Naive thymus-derived CD8-positive, alpha-beta T cell (primary cell): ENCODE data around the gene MSL3B. TPM values are rescaled to one million over a fixed set of nuclear protein-coding genes. Genes with fewer than 3 reads are reported as not detected.

Experiments
- ATAC-seq, 2 donors: fragments of 150-1000 bp; cut with Tn5 transposase in 1 of 2; sonication (Bioruptor Pico), chemical (Tn5 transposase) in 1 of 2; 1 replicate in 1 of 2; 2 replicates in 1 of 2; pipeline ENCODE4 v1.10.0; 2021; ENCODE audit warnings: mild to moderate bottlenecking in 2 of 2, moderate library complexity in 2 of 2
- POLR2A ChIA-PET: fragments of 350-600 bp; sonication (Branson Sonifier 250); formaldehyde crosslinking; loops from one replicate; lab custom pipeline; 2021; ENCODE audit warnings: antibody characterized with exemption; lab: Charles Lee
- DNase-seq, 10 donors: peaks; one replicate each; pipeline versions ENCODE4 v3.0.0 to v3.0.0-alpha.2; 2020 to 2022
- H3K27ac Mint-ChIP-seq, 10 donors: one replicate each; pipeline ENCODE4 v1.8.0; 2020 to 2022; ENCODE audit warnings: mild to moderate bottlenecking in 10 of 10, mixed read lengths in 10 of 10, moderate library complexity in 4 of 10, inconsistent platforms in 1 of 10
- H3K27me3 Mint-ChIP-seq, 5 donors: one replicate each; pipeline ENCODE4 v1.8.0; 2021 to 2022; ENCODE audit warnings: mixed read lengths in 5 of 5
- H3K36me3 Mint-ChIP-seq, 3 donors: one replicate each; pipeline ENCODE4 v1.8.0; 2020 to 2022; ENCODE audit warnings: mixed read lengths in 3 of 3, mild to moderate bottlenecking in 2 of 3, inconsistent platforms in 1 of 3
- H3K4me1 Mint-ChIP-seq, 4 donors: one replicate each; pipeline ENCODE4 v1.8.0; 2021 to 2022; ENCODE audit warnings: mixed read lengths in 4 of 4
- H3K4me3 Mint-ChIP-seq, 10 donors: one replicate each; pipeline ENCODE4 v1.8.0; 2020 to 2022; ENCODE audit warnings: mild to moderate bottlenecking in 10 of 10, mixed read lengths in 10 of 10, moderate library complexity in 6 of 10, inconsistent platforms in 1 of 10
- H3K9me3 Mint-ChIP-seq, 9 donors: one replicate each; pipeline ENCODE4 v1.8.0; 2020 to 2022; ENCODE audit warnings: mixed read lengths in 9 of 9, mild to moderate bottlenecking in 3 of 9, inconsistent platforms in 1 of 9, moderate library complexity in 1 of 9
- polyA plus RNA-seq, 3 donors: library from polyadenylated mRNA; unstranded; fragments of 300-500 nt; fragmentation: Illumina TruSeq; gene quantifications; one replicate each; pipeline ENCODE4 v1.2.3, GENCODE V29; 2021
- total RNA-seq, 8 experiments: library from RNA in 2 of 8; stranded (reverse) in 2 of 8; gene quantifications; one replicate each; pipeline ENCODE4 v1.2.3 and lab custom pipeline; 2021 to 2026

Gene MSL3B

DNA sequence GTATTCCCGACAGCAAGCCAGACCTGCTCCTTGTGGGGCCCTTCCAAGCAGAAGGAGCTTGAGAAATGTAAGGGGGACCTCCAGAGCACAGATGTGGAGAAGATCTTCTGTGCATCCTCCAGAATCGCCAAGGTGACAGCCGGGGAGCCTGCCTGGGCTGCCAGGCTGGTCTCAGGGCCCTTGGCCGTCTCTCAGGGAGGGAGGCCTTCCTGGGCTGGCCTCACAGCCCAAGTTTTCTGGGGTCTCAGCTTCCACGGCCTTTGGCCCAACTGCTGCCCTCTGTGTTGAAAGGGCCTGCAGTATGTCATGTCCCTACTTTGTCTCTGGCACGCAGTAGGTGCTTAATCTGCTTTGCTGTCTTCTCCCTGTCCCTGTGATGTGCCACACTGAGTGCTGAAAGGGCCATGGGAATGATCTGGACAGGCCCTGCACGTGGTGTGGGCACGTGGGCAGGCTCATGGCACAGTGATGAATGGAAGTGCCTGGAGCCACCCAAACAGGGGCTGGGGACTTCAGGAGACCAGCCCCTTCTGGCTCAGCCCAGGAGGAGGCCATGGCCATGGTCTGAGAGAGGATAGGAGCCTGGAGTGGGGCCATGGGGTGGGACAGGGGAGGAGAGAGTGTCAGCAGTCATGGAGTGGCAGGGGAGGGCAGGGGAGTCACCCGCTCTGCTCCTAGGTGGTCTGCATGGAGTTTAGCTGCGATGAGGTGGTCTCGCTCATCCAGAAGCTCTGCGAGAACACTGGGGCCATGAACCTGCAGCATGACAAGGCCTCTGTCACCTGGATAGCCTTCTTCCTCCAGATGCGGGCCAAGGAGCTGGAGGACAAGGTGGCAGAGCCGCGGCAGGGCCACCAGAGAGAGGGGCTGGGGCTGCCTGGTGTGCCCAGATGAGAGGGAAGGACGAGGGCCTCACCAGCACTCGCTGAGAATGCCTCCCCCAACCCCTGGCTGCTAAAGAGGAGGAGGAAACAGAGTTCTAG lies 49.3 kb downstream of the MSL3B start:
- no peaks in the 10 kb centered on the region for H3K36me3 Mint-ChIP-seq
- ATAC-seq: no peak
- POLR2A ChIA-PET: no interaction called here
- H3K27me3 Mint-ChIP-seq: peaks cover 0 to 18% (median 11%) of the 10 kb centered on the region in 5 donors
- H3K4me3 Mint-ChIP-seq: no peak overlapping the region
- peaks cover 0 to 7% (median 5%) of the 10 kb centered on the region in 4 donors for H3K4me1 Mint-ChIP-seq
- peak overlapping the region in 1 of 10 donors; percentile 18 for H3K27ac Mint-ChIP-seq
- H3K9me3 Mint-ChIP-seq: no peaks in the 10 kb centered on the region
- DNase-seq: no peak

DNA sequence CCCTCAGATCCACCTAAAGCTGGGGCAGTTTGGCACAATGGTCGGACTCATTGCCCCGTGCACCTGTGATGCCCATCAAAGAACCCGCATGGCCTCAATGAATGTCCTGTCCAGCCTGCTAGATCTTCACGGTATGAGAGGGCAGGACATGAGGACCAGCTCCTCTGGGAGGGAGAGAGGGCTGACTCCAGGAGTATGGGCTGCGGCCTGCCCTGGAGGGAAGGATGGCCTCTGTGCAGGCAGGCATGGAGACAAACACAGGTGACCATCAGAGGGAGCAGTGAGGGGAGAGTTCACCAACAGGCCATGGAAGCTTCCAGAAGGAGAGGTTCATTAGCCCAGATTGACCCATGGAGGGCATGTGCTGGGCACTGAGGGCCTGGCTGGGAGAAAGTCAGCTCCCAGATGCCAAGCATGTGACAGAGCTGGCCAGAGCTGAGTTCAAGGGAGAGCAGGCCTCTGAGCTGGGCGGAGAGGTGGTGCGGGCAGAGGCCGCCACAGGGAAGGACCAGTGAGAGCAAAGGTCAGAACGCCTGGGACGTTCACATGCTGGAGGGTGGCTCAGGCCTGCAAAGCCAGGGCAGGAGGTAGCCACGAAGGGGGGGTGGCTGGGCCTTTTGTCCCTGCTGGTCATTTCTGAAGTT lies 50.1 kb downstream of the MSL3B start:
- POLR2A ChIA-PET: no interaction called here
- Mint-ChIP-seq H3K4me1 (peaks cover 0 to 7% (median 5%) of the 10 kb centered on the region in 4 donors), H3K36me3 (no peaks in the 10 kb centered on the region), H3K27me3 (peaks cover 0 to 18% (median 11%) of the 10 kb centered on the region in 5 donors), H3K9me3 (no peaks in the 10 kb centered on the region), H3K4me3 (no peak overlapping the region), H3K27ac (no peak overlapping the region)
- no peak for ATAC-seq
- no peak for DNase-seq

DNA sequence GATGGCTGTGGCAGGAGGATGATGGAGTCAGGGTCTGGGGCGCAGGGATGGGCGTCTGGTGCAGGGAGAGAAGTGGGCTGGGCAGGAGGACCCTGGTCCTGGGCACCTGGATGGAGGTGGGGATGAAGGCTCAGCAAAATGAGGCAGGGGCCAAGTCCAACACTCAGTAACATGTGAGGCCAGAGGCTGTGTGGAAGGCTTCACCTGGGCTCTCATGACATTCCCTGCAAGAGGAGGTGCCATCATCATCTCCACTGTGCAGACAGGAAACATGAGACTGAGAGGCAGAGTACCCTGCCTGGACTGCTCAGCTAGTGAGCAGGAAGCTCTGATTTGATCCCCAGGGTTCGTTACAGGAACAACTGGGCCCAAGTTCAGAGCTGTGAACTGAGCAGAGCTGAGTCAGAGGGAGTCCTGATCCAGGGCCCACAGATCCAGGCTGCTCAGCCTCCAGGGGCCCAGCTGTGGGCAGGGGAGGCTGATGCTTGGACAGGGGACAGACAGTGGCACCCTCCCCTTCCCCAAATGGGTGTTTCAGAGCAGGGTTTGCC lies 50.8 kb downstream of the MSL3B start:
- H3K4me1 Mint-ChIP-seq: peaks cover 0 to 7% (median 5%) of the 10 kb centered on the region in 4 donors
- peaks cover 0 to 18% (median 11%) of the 10 kb centered on the region in 5 donors for H3K27me3 Mint-ChIP-seq
- H3K4me3 Mint-ChIP-seq: no peak overlapping the region
- H3K36me3 Mint-ChIP-seq: no peaks in the 10 kb centered on the region
- POLR2A ChIA-PET: no interaction called here
- DNase-seq: no peak
- ATAC-seq: no peak
- no peaks in the 10 kb centered on the region for H3K9me3 Mint-ChIP-seq
- no peak overlapping the region for H3K27ac Mint-ChIP-seq

DNA sequence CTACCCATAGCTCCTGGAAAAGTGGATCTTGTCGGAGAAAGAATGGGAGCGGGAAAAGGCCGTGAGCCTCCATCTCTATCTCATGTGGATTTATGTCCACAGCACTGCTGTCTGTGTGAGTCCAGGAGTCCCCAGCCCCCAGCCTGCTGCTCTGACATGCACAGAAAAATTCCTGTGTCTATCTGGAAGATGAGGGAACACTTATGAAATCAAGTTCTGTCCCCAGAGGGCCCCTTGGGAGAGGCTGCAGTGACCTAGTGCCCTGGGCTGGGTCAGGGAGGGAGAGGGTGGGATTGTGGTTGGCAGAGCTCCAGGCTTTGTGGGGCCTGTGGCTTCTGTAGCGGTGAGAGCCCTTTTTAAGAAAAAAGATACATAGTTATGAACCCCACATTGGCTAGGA lies 51.4 kb downstream of the MSL3B start:
- POLR2A ChIA-PET: no interaction called here
- Mint-ChIP-seq H3K27ac (no peak overlapping the region), H3K4me3 (no peak overlapping the region), H3K9me3 (no peaks in the 10 kb centered on the region), H3K36me3 (no peaks in the 10 kb centered on the region), H3K27me3 (peaks cover 0 to 18% (median 11%) of the 10 kb centered on the region in 5 donors), H3K4me1 (peaks cover 0 to 7% (median 5%) of the 10 kb centered on the region in 4 donors)
- ATAC-seq (no peak), DNase-seq (no peak)

DNA sequence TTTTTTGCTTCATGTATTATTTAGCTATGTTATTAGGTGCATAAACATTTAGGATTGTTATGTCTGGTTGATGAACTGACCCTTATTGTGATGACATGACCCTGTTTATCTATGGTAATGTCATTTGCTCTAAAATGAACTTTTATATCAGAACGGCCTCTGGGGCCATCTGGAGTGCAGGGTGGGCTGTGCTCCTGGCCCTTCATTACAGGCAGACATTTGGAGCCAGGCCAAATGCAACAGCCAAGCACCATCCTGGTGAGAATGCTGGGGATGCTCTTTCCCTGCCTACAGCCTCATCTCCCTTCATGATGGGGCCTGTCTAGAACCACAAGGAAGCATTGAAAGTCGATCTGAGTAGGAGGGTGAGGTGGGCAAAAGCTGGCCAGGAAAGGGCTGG lies 51.9 kb downstream of the MSL3B start:
- no peaks in the 10 kb centered on the region for H3K36me3 Mint-ChIP-seq
- DNase-seq (no peak), ATAC-seq (no peak)
- H3K4me1 Mint-ChIP-seq: peaks cover 0 to 7% (median 5%) of the 10 kb centered on the region in 4 donors
- POLR2A ChIA-PET: no interaction called here
- H3K9me3 Mint-ChIP-seq: no peaks in the 10 kb centered on the region
- no peak overlapping the region for H3K4me3 Mint-ChIP-seq
- peaks cover 0 to 18% (median 11%) of the 10 kb centered on the region in 5 donors for H3K27me3 Mint-ChIP-seq
- no peak overlapping the region for H3K27ac Mint-ChIP-seq

DNA sequence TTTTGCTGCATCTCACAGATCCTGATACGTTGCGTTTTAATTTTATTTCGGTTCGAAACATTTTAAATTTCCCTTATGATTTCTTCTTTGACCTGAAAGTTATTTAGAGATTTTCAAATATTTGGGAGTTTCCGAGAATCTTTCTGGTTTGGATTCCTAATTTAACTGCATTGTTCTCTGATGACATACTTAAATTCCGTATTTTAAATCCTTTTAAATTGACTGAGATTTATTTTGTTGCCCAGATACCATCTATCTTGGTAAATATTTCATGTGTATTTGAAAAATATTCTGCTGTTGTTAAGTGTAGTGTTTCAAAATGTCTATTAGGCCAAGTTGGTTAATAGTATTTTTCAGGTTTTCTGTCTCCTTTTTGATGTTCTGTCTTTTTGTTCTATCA lies 52.3 kb downstream of the MSL3B start:
- no peak overlapping the region for H3K27ac Mint-ChIP-seq
- peaks cover 0 to 18% (median 11%) of the 10 kb centered on the region in 5 donors for H3K27me3 Mint-ChIP-seq
- POLR2A ChIA-PET: no interaction called here
- no peak for DNase-seq
- ATAC-seq: no peak
- no peaks in the 10 kb centered on the region for H3K9me3 Mint-ChIP-seq
- H3K4me3 Mint-ChIP-seq: no peak overlapping the region
- peaks cover 0 to 7% (median 5%) of the 10 kb centered on the region in 4 donors for H3K4me1 Mint-ChIP-seq
- H3K36me3 Mint-ChIP-seq: no peaks in the 10 kb centered on the region

Other genes starting within 250 kb of the MSL3B start
- gene UGT1A10, start 231.9 kb downstream of the MSL3B start, total RNA-seq: not detected
- gene UGT1A10, start 231.9 kb downstream of the MSL3B start, polyA plus RNA-seq: not detected
- gene UGT1A9, start 196.5 kb downstream of the MSL3B start, total RNA-seq: not detected
- not detected for gene UGT1A9, start 196.5 kb downstream of the MSL3B start, polyA plus RNA-seq
- gene UGT1A7, start 186.5 kb downstream of the MSL3B start, total RNA-seq: not detected
- not detected for gene UGT1A7, start 186.5 kb downstream of the MSL3B start, polyA plus RNA-seq
- not detected for gene UGT1A6, start 175.5 kb downstream of the MSL3B start, total RNA-seq
- gene UGT1A6, start 175.5 kb downstream of the MSL3B start, polyA plus RNA-seq: not detected
- gene UGT1A5, start 155.5 kb downstream of the MSL3B start, total RNA-seq: not detected
- not detected for gene UGT1A5, start 155.5 kb downstream of the MSL3B start, polyA plus RNA-seq
- not detected for gene UGT1A4, start 149.7 kb downstream of the MSL3B start, total RNA-seq
- gene UGT1A4, start 149.7 kb downstream of the MSL3B start, polyA plus RNA-seq: not detected
- not detected for gene UGT1A3, start 139.3 kb downstream of the MSL3B start, total RNA-seq
- not detected for gene UGT1A3, start 139.3 kb downstream of the MSL3B start, polyA plus RNA-seq
- not detected for gene UGT1A1, start 108.1 kb downstream of the MSL3B start, total RNA-seq
- gene UGT1A1, start 108.1 kb downstream of the MSL3B start, polyA plus RNA-seq: not detected
- gene MROH2A, start 90.1 kb downstream of the MSL3B start, total RNA-seq: not detected
- gene MROH2A, start 90.1 kb downstream of the MSL3B start, polyA plus RNA-seq: not detected
- gene HJURP, start 13.9 kb downstream of the MSL3B start, total RNA-seq: not detected
- gene HJURP, start 13.9 kb downstream of the MSL3B start, polyA plus RNA-seq: not detected
- not detected for gene TRPM8, start 49.0 kb upstream of the MSL3B start, total RNA-seq
- not detected for gene TRPM8, start 49.0 kb upstream of the MSL3B start, polyA plus RNA-seq
- gene SPP2, start 182.3 kb upstream of the MSL3B start, total RNA-seq: not detected
- gene SPP2, start 182.3 kb upstream of the MSL3B start, polyA plus RNA-seq: not detected